Ishikawa (cell line): ENCODE results near the gene PDE1A.

Experiments
- CEBPB ChIP-seq: IDR thresholded peaks from 2 replicates; pipeline ENCODE4 v1.6.1; 2012
- CREB1 ChIP-seq: IDR thresholded peaks from 2 replicates; pipeline ENCODE4 v1.6.1; 2012; ENCODE audit warnings: low read depth
- EGR1 ChIP-seq: IDR thresholded peaks from 2 replicates; pipeline ENCODE4 v1.6.1; 2012
- EP300 ChIP-seq: IDR thresholded peaks from 2 replicates; pipeline ENCODE4 v1.6.1; 2012; ENCODE audit warnings: borderline replicate concordance
- FOXM1 ChIP-seq: IDR thresholded peaks from 2 replicates; pipeline ENCODE4 v1.6.1; 2012; ENCODE audit warnings: low read depth, borderline replicate concordance
- NFIC ChIP-seq: IDR thresholded peaks from 2 replicates; pipeline ENCODE4 v1.6.1; 2012
- RAD21 ChIP-seq: IDR thresholded peaks from 2 replicates; pipeline ENCODE4 v1.6.1; 2012; ENCODE audit warnings: low read depth
- REST ChIP-seq: IDR thresholded peaks from 2 replicates; pipeline ENCODE4 v1.6.1; 2012; ENCODE audit warnings: low read depth, mild to moderate bottlenecking
- TAF1 ChIP-seq: IDR thresholded peaks from 2 replicates; pipeline ENCODE4 v1.6.1; 2012; ENCODE audit warnings: low read depth, mild to moderate bottlenecking
- TCF12 ChIP-seq: IDR thresholded peaks from 2 replicates; pipeline ENCODE4 v1.6.1; 2012; ENCODE audit warnings: low read depth
- TEAD4 ChIP-seq: IDR thresholded peaks from 2 replicates; pipeline ENCODE4 v1.6.1; 2012
- YY1 ChIP-seq: IDR thresholded peaks from 2 replicates; pipeline ENCODE4 v1.6.1; 2012; ENCODE audit warnings: low read depth
- ZBTB7A ChIP-seq: IDR thresholded peaks from 2 replicates; pipeline ENCODE4 v1.6.1; 2012; ENCODE audit warnings: low read depth
- TF ChIP-seq, protein P1 (sequence below): IDR thresholded peaks from 2 replicates; pipeline ENCODE4 v1.6.1; 2012
- TF ChIP-seq, protein P2 (sequence below): IDR thresholded peaks from 2 replicates; pipeline ENCODE4 v1.6.1; 2012

PDE1A gene

GRCh38 chr2:182444806-182445205 is 18.0 kb upstream of the PDE1A start:
- no peak for TF ChIP-seq CEBPB
- TF ChIP-seq, protein P1, sequence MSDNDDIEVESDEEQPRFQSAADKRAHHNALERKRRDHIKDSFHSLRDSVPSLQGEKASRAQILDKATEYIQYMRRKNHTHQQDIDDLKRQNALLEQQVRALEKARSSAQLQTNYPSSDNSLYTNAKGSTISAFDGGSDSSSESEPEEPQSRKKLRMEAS: no peak
- TF ChIP-seq EP300: no peak
- TF ChIP-seq RAD21: no peak
- TF ChIP-seq TEAD4: no peak
- no peak for TF ChIP-seq YY1
- TF ChIP-seq TCF12: no peak
- TF ChIP-seq, protein P2, sequence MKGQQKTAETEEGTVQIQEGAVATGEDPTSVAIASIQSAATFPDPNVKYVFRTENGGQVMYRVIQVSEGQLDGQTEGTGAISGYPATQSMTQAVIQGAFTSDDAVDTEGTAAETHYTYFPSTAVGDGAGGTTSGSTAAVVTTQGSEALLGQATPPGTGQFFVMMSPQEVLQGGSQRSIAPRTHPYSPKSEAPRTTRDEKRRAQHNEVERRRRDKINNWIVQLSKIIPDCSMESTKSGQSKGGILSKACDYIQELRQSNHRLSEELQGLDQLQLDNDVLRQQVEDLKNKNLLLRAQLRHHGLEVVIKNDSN: no peak
- TF ChIP-seq NFIC: no peak

- TF ChIP-seq YY1 (no peak), TCF12 (no peak), REST (no peak), EGR1 (no peak), CREB1 (no peak), RAD21 (no peak), ZBTB7A (no peak), TAF1 (no peak), CEBPB (no peak), TEAD4 (no peak), NFIC (no peak), EP300 (no peak), FOXM1 (no peak)
- TF ChIP-seq, protein P2: no peak
- TF ChIP-seq, protein P1: no peak
These were observed 17.3 kb upstream of the PDE1A start for GRCh38 chr2:182444170-182444569.

- TF ChIP-seq, protein P2: no peak
- no peak for TF ChIP-seq YY1
- TF ChIP-seq REST: no peak
- TF ChIP-seq NFIC: no peak
- TF ChIP-seq TEAD4: no peak
These were observed 9.4 kb upstream of the PDE1A start for GRCh38 chr2:182436252-182436651.

DNA sequence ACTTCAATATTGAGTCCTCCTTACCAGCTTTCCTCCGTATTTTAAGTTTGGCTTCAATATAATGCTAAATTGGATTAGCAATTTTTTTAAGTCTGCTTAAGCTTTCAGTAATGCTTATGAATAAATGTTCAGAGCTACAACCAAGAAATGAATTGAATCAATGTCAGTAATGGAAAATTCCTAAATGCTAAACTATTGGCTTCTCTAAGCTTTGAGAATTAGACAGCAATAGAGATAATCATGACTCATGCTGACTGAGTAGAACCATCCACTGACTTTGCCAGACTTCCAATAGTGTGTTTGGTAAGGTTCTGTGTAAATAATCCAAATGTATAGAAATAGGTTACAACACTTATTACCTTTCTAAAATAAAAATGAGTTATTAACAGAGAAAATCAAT is 8.9 kb upstream of the PDE1A start:
- no peak for TF ChIP-seq YY1
- TF ChIP-seq, protein P1: no peak
- TF ChIP-seq TEAD4: no peak
- no peak for TF ChIP-seq CREB1
- TF ChIP-seq TAF1: no peak
- TF ChIP-seq EP300: no peak
- no peak for TF ChIP-seq ZBTB7A
- no peak for TF ChIP-seq TCF12

DNA sequence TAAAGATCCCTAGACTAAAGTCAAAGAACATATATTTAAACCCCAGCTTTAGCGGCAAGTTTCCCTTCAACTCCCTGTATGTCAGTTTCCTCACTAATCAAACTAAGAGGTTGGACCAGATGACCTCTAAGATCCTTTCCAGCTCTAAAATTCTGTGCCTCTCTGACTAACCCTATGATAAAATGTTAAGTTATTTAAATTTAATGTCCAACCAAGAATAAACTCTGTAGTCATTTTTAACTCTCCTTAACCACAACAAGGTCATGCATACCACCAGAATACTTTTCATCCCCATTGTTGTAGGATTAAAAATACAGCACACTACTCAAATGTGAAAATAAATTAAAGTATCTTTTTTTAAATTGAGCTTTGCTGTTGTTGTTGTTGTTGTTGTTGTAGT is 5.2 kb upstream of the PDE1A start:
- TF ChIP-seq REST (no peak), EP300 (no peak), CREB1 (no peak), CEBPB (no peak), FOXM1 (no peak), EGR1 (no peak), RAD21 (no peak), TCF12 (no peak), TEAD4 (no peak), NFIC (no peak), TAF1 (no peak), YY1 (no peak), ZBTB7A (no peak)
- TF ChIP-seq, protein P1: no peak
- TF ChIP-seq, protein P2: no peak
